ENCODE data around the gene RASGRP1.

The RASGRP1 gene

GRCh38 chr15:38496151-38496550 is 68.5 kb downstream of the RASGRP1 start:
- DNase-seq, result no peak

- DNase-seq, result no peak
Measured at GRCh38 chr15:38490242-38490922, 74.2 kb downstream of the RASGRP1 start.

- no peak for DNase-seq
Measured at GRCh38 chr15:38487378-38487777, 77.2 kb downstream of the RASGRP1 start.

GRCh38 chr15:38486936-38487335 is 77.7 kb downstream of the RASGRP1 start:
- no peak for DNase-seq

GRCh38 chr15:38482572-38482971 is 82.0 kb downstream of the RASGRP1 start:
- DNase-seq, result no peak

- no peak for DNase-seq
Measured at GRCh38 chr15:38481761-38482160, 82.9 kb downstream of the RASGRP1 start.

GRCh38 chr15:38481113-38481512 is 83.5 kb downstream of the RASGRP1 start:
- DNase-seq, result no peak

GRCh38 chr15:38479756-38480155 is 84.9 kb downstream of the RASGRP1 start:
- DNase-seq, result no peak

GRCh38 chr15:38479266-38479665 is 85.3 kb downstream of the RASGRP1 start:
- no peak for DNase-seq

GRCh38 chr15:38477637-38478036 is 87.0 kb downstream of the RASGRP1 start:
- DNase-seq, result no peak

GRCh38 chr15:38476120-38476519 is 88.5 kb downstream of the RASGRP1 start:
- no peak for DNase-seq

- DNase-seq, result no peak
Measured at GRCh38 chr15:38475361-38475760, 89.3 kb downstream of the RASGRP1 start.

- peak; percentile 73 for DNase-seq
Measured at GRCh38 chr15:38474155-38474757, 90.4 kb downstream of the RASGRP1 start.

GRCh38 chr15:38471974-38472373 is 92.6 kb downstream of the RASGRP1 start:
- no peak for DNase-seq

- no peak for DNase-seq
Measured at GRCh38 chr15:38470816-38471215, 93.8 kb downstream of the RASGRP1 start.

- DNase-seq, result no peak
Measured at GRCh38 chr15:38464675-38465074, 99.9 kb downstream of the RASGRP1 start.

GRCh38 chr15:38463893-38464292 is 100.7 kb downstream of the RASGRP1 start:
- no peak for DNase-seq

- DNase-seq, result no peak
Measured at GRCh38 chr15:38461066-38461833, 103.4 kb downstream of the RASGRP1 start.

- DNase-seq, result no peak
Measured at GRCh38 chr15:38460543-38460942, 104.1 kb downstream of the RASGRP1 start.

GRCh38 chr15:38459480-38459879 is 105.1 kb downstream of the RASGRP1 start:
- DNase-seq, result no peak

GRCh38 chr15:38458646-38459045 is 106.0 kb downstream of the RASGRP1 start:
- no peak for DNase-seq

- peak; percentile 47 for DNase-seq
Measured at GRCh38 chr15:38455092-38455491, 109.5 kb downstream of the RASGRP1 start.

GRCh38 chr15:38454696-38455090 is 109.9 kb downstream of the RASGRP1 start:
- peak; percentile 38 for DNase-seq
